Loucy (cell line): Measurements from ENCODE around the gene PCDHGA6.
"Not testable (repeated sequence)": the region's sequence is repeated elsewhere in the genome, so short reads cannot be mapped to it uniquely, and the experiment has no call there.

Experiments used
- CTCF ChIP-seq: fragments of 200-600 bp; sonication (generic); conservative IDR thresholded peaks from 2 replicates; pipeline ENCODE4 v1.5.1; 2014; ENCODE audit warnings: mild to moderate bottlenecking, antibody characterized with exemption, low read length
- EZH2phosphoT487 ChIP-seq: fragments of 200-600 bp; IDR thresholded peaks from 2 replicates; pipeline ENCODE4 v1.6.1; 2018; ENCODE audit warnings: antibody characterized with exemption, mild to moderate bottlenecking, moderate library complexity, borderline replicate concordance

- not testable (repeated sequence) for TF ChIP-seq CTCF, EZH2phosphoT487
These were observed 41.0 kb downstream of the PCDHGA6 start for GRCh38 chr5:141414548-141415274.
